AG08396 (cell line): Measurements from ENCODE around the gene ZNF219.
A peak's percentile ranks its signal among the peaks of the same experiment; 100 is the strongest.

Source experiments
- DNase-seq: peaks from one replicate; pipeline ENCODE4 v3.0.0; 2012; ENCODE audit warnings: low spot score, mixed read lengths

The ZNF219 gene

DNA sequence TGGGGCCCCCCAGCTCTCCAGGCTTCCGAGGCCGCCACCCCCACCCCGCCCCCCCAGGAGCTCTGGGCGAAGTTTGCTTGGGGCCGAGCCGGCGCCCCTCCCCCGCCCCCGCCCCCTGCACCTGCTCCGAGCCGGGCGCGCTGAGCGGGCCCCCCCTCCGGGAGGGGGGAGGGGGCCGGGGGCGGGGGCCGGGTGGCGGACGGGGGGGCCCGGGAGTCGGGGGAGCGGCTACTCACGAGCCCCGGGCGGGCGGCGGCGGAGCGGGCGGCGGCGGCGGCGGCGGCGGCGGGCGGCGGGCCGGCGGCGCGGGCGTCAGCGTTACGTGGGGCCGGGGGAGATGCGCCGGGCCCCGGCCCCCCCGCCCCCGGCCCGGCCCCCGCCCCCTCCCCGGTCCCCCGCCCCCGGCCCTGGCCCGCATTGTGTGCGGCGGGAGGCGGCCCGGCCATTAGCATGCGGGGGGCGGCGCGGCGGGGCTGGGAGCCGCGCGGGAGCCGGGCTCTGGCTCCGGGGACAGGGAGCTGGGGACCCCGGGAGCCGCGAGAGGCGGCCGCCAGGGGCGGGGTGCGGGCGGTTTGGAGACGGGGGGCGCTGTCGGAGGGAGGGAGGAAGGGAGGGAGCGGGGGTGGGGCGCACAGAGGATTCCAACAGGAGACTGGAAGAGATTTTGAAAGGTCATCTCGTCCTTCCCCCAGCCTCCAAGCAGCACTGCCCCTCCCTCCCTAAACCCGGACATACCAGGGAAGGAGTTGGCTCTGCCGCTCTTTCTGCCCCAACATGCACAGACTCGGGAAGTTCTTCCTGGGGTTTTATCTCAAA is at the start of gene ZNF219:
ZNF219 (minus strand) TSS at position 580 of the 816 bp plus-strand sequence. CDS start 5,064 bp downstream, outside the sequence.
- DNase-seq: peak; percentile 50

DNA sequence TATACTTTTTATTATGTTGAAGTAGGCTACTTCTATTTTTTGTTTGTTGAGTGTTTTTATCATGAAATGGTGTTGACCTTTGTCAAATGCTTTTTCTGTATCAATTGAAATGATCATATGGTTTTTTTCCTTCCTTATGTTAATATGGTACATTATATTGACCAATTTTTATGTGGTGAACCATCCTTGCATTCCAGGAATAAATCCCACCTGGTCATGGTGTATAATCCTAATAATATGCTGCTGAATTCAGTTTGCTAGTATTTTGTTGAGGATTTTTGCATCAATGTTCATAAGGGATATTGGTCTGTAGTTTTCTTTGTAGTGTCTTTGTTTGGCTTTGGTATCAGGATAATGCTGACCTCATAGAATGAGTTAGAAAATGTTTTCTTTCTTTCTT is 47.0 kb upstream of the ZNF219 start:
- no peak for DNase-seq

DNA sequence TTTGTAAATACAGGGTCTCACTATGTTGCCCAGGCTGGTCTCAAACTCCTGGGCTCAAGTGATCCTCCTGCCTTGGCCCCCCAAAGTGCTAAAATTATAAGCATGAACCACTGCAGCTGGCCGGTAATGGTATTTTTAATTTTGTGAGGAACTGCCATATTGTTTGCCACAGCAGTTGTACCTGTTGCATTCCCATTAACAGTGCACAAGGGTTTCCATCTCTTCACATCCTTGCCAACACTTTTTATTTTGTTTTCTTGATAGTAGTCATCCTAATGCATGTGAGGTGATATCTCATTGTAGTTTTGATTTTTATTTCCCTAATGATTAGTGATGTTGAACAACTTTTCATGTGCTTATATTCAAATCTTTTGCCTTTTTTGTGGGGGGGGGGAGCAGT is 43.9 kb upstream of the ZNF219 start:
- no peak for DNase-seq

DNA sequence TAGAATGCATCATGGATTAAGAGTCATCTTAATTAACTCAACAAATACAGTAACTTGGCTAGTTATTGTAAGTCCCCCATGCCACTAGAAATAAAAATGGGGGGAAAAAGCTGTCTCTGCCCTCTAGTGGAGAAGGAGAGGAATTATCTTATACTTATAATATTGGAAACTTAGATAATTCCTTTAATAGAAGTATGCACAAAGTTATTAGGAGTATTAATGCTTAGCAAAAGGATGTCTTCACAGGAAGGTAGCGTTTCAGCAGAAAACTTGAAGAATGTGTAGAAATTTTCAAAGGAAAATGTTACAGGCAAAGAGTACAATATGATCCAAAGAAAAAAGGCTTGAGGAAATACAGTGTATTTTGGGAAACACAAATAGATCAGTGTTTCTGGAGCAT is 37.6 kb upstream of the ZNF219 start:
- peak; percentile 25 for DNase-seq

DNA sequence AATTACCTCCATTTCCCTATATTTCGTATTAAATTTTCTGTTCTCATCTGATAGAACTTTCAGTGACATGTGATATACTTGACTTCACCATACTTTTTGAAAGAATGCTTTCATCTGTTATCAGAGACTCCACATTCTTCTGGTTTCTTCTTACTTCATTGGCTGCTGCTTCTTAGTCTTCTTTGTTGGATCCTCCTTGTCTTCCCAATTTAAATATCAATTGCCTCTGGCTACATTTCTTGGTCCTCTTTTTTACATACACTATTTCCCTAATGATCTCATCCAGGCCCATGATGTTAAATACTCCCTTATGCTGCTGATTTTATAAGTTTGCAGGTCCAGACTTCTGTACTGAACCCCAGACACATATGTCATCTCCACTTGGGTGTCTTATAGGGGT is 35.4 kb upstream of the ZNF219 start:
- no peak for DNase-seq

DNA sequence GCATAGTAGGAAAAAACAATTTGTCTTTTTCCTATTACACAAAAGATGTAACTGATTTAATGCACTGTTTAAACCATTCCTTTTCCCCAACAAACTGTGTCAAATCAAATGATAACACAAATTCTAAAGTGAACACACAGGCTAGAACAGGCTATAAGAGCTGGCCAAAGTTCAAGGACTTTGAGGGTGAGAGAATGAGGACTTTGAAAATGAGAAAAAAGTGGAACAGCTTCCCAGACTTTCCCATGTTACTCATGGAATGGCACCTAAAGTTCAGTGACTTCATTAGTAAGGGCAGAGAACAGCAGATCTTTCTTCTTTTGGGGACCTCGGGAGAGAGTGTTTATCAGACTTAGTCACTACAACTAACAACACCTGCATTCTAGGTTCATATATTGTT is 25.0 kb upstream of the ZNF219 start:
- DNase-seq: no peak

DNA sequence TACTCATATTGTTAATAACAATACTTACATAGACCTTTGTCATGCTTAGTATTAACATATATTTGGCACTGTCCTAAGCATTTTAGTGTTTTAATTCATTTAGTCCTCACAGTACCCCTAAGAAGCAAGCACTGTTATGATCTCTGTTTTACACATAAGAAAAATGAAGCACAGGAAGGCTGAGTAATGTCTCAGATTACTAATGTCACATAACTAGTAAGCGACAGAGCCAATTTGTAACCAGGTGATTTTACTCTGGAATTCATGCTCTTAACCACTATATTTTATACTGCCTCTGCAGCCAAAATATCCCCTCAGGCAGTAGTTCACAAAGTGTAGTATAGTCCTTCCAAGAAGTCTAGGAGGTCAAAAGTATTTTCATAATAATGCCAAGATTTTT is 22.7 kb upstream of the ZNF219 start:
- no peak for DNase-seq

DNA sequence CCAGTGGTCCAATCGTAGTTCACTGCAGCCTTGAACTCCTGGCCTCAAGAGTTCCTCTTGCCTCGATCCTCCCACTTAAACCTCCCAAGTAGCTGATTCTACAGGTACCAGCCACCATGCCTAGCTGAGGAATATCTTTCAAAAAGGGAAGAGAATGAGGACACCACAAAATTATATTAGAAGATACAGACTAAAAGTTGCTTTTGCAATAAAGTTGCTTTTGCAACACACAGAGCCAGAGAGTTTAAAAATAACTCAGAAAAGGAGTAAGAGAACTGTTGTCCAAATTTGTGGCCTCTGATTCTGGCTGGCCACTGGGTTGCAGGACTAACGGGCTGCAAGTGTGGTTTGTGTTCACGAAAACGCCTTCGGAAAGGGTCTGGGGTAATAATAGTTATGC is 22.2 kb upstream of the ZNF219 start:
- DNase-seq: no peak

DNA sequence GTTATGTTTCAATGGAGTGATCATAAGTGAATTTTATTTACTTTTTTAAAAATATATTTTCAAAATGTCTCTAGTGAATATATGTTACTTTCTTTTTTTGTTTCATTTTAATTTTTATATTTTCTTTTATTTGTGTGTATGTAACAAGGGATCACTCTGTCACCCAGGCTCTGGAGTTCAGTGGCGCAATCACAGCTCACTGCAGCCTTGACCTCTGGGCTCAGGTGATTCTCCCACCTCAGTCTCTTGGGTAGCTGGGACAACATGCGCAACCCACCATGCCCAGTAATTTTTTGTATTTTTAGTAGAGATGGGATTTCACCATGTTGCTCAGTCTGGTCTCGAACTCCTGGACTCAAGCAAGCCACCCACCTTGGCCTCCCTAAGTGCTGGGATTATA is 20.5 kb upstream of the ZNF219 start:
- DNase-seq: no peak

DNA sequence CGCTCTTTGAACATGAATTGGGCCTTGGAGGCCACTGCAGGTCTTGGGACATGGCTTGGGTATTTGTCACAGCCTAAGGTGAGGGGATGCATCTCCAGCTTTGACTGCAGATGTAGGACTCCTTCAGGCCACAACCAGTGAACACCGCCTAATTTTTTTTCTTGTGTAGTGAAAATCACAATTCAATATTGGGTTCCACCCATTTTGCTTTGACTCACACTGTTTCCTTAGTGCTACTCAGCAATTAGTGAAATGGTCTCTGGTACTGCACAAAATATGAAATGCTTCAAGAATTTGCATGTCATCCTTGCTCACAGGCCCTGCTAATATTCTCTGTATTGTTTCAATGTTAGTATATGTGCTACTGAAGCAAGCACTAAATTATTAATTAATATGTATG is 14.9 kb upstream of the ZNF219 start:
- DNase-seq: no peak

DNA sequence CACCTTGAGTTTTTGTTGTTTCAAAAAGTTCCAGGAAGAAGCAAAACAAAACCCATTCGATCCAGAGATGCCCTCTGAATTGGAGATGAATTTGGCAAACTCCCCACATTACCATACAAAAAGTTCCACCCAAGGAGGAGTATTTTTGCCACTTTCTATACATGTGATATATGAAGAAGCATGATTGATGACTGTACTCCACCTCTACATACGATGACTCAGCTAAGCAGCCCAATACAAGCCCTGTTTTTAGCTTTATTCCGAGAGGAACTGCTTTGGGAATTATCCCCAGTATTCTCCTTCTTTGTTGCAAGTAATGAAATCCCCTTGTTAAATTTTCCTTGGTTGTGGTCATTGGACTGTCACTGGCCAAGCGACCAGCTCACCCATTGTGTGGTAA is 13.8 kb upstream of the ZNF219 start:
- no peak for DNase-seq

DNA sequence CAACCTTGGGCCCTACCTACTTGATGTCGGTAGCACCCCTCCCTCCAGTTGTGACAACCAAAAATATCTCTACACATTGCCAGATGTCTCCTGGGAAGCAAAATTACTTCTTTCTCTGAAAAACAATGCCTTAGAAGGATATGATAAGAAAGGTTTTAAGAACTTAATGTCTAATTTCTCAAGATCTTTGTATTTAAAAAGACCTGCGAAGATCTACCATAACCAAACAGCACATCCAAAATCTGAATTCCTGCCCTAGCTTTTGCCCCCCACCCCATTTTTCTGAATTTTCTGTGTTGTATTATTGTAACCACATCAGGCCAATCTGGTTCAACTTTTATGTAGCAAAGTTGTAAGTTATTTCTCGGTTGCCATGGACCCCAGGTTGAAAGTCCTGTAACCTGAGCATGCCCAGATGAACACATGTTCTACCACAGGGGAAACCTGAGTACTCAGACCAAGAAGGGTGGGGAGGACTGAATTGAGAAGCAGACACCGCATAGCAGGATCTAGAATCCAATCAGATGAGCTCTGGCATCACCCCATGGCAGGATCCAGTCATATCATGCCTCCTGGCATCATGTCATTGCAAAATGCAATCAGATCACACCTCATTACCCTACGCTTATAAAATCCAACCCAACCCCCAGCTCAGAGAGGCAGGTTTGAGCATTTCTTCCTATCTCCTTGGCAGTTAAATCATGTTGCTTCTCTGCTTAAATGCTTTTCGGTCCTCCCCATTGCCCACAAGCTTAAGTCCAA is 11.1 kb upstream of the ZNF219 start:
- DNase-seq: no peak

DNA sequence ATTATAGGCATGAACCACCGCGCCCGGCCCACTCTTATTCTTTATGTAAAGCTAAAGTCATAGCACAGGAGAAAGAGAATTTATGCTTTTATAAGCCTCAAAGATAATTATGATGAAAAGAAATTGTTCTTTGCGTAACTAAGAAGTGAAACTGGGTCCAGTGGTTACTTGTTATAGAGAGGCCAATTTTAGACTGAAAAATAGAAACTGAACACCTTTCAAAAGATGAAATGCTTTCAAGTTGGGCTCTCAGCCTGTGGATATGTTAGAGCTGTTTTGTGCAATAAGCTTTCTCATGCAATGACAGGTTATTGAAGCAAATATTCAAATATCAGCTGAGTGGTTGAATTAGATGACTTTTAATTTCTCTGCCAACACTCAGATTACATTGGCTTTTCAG is 10.3 kb upstream of the ZNF219 start:
- no peak for DNase-seq

DNA sequence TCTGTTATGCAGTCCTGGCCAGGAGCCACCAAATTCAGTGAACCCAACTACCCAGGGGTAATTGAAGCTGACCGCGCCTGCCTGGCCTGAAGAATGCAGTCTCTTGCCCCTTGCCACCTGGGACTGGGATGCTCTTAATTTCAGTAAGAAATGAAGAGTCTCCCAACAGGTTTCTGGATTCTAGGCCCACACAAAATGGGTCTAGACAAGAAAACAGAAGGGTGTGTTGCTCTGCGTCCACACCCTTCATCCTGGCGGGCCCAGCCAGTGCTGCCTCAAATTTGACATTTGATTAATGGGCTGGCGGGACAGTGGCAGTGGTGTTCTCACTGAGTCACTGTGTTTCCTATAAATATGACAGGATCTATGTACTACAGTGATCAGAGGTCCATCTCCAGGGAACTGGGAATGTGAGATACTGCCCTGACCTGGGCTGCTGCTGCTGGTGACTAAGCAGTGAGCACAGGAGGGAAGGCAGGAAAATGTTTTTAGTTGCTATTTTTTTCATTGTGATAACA is 8.9 kb upstream of the ZNF219 start:
- no peak for DNase-seq

DNA sequence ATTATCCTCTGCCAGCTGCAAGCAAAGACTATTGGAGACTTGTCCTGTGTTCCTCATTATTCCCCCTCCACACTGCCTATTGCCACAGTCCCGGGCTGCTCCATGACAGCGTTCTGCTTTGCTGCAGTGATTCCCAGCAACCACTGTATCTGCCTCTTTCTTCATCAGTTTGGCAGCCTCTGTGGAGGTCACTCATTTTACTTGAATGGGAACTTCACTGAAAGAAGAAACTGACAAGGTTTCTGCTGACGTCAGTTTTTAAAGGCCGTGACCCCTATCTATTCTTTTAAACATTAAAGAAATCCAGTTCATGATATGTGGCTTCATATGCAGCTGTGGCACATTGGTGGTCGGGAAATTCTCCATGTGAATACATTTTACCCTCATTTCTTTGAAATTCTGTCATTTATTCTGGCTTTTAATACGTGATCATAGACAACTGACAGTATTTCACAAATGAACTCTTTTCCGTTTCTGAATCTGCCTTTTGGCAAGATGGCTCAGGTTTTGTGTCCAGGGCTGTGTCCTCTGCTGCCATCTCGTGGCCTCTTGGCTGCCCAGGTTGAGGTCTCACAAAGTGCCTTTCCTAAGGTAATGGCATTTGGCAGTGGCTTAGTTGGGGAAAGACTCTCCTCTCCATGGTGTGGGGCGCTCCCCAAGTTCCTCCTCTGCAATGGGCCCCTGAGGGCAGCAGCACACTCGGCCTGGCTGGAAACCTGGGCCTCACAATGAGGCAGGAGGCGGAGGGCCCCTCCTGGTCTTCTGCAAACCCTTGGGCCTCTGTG is 8.2 kb upstream of the ZNF219 start:
- peak; percentile 70 for DNase-seq

DNA sequence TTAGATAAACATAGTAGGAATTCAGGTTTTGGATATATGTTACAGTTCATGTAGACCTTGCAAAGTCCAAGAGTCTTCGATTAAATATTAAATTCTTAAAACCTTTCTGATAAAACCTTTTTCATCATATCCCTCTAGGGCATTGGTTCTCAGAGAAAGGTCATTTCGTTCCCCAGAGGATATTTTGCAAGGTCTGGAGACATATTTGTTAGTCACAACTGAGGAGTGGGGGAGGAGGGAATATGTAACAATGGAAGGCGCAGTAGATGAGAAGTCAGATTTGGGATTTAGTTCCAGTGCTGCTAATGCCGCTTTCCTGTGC is 7.7 kb upstream of the ZNF219 start:
- DNase-seq: no peak

DNA sequence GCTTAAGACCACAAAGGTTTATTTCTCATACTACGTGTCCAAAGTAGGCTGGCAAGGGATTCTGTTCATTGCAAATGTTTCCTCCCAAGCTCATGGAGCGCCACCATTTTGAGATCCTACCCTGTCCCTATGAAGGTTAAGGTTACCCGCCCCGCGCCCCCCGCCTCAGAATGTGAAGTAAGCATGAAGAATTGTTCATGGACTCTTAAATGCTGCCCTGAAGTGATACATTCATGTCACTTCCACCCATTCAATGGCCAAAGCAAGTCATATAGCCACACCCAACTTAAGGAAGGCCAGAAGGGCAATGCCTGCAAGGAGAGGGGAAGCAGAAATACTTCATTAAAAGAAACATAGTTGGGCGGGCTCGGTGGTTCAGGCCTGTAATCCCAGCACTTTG is 6.6 kb upstream of the ZNF219 start:
- DNase-seq: no peak

DNA sequence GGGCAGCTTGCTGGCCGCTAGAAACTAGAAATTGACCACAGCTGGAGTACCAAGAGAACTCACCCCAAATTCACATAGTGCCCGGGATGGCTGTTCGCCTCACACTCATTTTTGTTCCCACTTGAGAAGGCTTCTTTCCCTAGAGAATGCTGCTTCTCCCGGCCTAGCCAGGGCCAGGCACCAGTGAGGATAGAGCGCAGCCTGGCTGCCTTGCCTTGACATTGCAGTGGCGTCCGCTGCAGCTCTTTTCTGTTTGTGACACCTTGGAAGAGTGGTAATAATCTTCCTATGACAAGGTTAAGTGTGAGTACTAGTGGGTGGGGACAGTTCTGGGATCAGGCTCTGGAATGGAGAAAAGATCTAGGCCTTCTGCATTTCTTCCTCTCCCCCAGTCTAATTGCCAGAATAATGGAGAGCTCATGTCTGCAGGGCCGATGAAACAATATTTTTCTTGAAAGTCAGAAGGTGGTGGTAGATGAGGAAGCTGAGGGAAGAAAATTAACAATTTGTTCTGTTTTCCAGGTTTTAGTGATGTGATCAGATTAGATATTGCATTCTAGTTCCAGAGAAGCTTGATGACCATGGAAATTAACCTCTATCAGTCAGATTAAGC is 6.1 kb upstream of the ZNF219 start:
- peak; percentile 85 for DNase-seq

DNA sequence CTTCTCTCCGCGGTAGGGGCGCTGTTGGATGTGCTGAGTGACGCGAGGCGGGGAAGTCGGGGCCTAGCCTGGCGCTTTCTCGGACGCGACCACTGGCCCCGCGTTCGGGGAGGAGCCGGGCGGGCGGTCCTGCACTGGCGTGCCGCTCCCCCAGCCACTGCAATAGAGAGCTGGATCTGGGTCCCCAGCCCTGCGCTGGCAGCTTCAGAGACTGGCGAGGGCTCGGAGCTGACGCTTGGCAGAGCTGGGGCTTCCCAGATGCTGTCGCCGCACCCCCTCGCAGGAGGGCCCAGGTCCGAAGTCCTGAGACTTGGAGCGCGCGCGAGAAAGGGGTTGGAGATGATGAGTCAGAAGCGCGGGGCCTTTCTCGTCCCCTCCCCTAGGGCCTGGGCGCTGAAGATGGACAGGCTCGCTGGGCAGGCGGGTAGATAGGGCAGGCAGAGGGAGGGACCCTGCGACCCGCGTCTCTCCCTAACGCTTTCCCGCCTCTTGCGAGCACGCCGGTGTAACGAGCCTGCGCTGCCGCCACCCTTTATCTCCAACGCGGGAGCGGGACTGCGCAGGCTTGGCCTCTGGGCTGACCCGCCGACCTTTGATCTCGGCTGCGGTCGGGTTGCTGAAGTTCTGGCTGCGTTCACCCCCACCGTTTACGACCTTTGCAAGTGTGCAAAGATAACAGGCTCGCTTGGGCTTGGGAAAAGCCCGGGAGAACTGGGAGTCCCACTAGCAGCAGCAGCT is 5.4 kb upstream of the ZNF219 start:
- DNase-seq: peak; percentile 97

DNA sequence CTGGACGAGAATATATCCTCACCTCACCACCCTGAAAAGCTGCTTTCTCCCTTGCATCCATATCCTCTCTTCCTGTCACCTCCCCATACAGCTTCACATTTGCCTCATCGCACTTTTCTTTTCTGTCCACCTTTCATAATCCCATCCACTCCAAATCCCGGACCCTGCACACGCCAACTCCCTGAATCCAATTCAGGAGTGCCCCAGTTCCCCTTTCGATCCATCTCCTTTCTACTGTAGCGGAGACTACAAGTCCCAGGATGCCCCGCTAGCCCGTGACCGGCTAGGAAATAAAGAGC is 4.9 kb upstream of the ZNF219 start:
- no peak for DNase-seq

DNA sequence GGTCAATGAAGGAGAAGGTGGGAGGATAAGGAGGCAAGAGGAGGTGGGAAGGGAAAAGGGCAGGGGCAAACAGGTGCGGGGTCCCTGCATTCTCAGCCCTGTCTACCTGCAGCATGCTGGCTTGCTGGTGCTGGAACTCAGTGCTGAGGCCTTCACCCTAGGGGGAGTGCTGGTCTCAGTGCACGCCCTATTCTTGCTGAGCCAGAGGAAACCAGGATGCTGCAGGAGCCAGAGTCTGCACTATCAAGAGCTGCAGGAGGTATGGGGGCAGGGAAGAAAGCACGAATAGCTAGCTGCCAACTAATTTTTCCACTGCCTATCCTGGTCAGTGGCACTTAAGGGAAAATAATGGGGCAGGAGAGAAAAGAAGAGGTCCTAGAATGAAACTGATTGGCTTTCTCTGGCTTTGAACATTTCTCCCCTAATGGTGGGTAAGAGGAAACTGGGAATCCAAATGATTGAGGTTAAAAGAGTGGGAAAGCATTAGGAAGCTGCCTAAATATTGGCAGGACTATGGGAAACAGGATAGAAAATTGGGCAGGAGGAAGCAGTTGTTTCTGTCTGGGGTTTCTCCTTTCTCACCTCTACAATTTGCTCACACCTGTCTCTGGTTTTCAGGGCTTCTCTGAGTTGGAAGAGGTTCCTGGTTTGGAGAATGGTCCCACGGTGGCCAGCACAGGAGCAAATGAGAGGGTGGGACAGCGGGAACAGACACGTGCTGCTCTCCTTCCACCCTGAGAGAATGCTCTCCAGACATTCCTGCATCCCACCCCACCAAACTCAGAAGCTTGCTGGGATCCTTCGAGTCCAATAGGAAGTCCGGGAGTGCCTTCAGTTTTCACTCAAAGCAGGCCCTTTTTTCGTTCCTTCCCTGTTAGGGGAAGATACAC is 4.3 kb upstream of the ZNF219 start:
- peak; percentile 7 for DNase-seq
